HepG2 (cell line): Measurements from ENCODE around the gene NDUFB11. TPM values are rescaled to one million over a fixed set of nuclear protein-coding genes. Genes with fewer than 3 reads are reported as not detected.

ENCODE experiments used
- ATAC-seq: fragments of 200-7000 bp; cut with Tn5 transposase; 3 replicates; pipeline ENCODE4 v1.9.1; 2020; ENCODE audit warnings: mild to moderate bottlenecking, moderate library complexity
- BruUV-seq: library from RNA; stranded (reverse); fragments of 400-500 nt; replicated peaks from 2 replicates; lab custom pipeline; 2021; lab: Mats Ljungman, UMichigan
- CTCF ChIA-PET: fragments of 300-600 bp; formaldehyde crosslinking; extraction: SDS; loops from one replicate; lab custom pipeline; 2021; ENCODE audit warnings: low total read pairs, inconsistent platforms, low intra/inter-chr PET ratio; lab: Yijun Ruan, JAX
- POLR2A ChIA-PET: fragments of 350-600 bp; sonication (Branson Sonifier 250); formaldehyde crosslinking; loops from one replicate; lab custom pipeline; 2020; ENCODE audit warnings: antibody characterized with exemption, inconsistent platforms; lab: Yijun Ruan, JAX
- DNase-seq: peaks from one replicate; pipeline ENCODE4 v3.0.0-alpha.2; 2015; ENCODE audit warnings: low spot score
- FAIRE-seq: peaks from 3 replicates; lab custom pipeline; 2011; peaks lifted over from hg19 to GRCh38; lab: Jason Lieb, UNC
- H2AFZ ChIP-seq: one replicate; pipeline ENCODE4 v1.6.1; 2011; ENCODE audit warnings: low read length, inconsistent platforms
- H3K27ac ChIP-seq: fragments of 300-600 bp; 3 replicates; pipeline ENCODE4 v1.8.0; 2011; ENCODE audit warnings: mixed run types, mild to moderate bottlenecking, mixed read lengths, low read length, inconsistent platforms; ENCODE audit not compliant: insufficient read depth; ENCODE audit errors: extremely low read length
- H3K27me3 ChIP-seq, 2 experiments: fragments of 200-600 bp in 1 of 2; 2 replicates in 1 of 2; 3 replicates in 1 of 2; pipeline versions ENCODE4 v1.6.0 to v1.8.0; 2011; ENCODE audit warnings: low read length in 2 of 2, mild to moderate bottlenecking in 2 of 2, moderate library complexity in 2 of 2, inconsistent platforms in 1 of 2; ENCODE audit not compliant: insufficient read depth in 2 of 2, control insufficient read depth in 1 of 2
- H3K36me3 ChIP-seq, 2 experiments: fragments of 200-600 bp in 1 of 2; replicated peaks in 1 of 2; 2 replicates in 1 of 2; 3 replicates in 1 of 2; pipeline versions ENCODE4 v1.5.1 to v1.8.0; 2011; ENCODE audit warnings: low read length in 2 of 2, inconsistent platforms in 1 of 2; ENCODE audit not compliant: insufficient read depth in 2 of 2, control insufficient read depth in 1 of 2
- H3K4me1 ChIP-seq: 2 replicates; pipeline ENCODE4 v1.5.1; 2012; ENCODE audit warnings: low read length, inconsistent platforms; ENCODE audit not compliant: insufficient read depth
- H3K4me2 ChIP-seq: 2 replicates; pipeline ENCODE4 v1.6.0; 2011; ENCODE audit warnings: low read depth, low read length, inconsistent platforms
- H3K4me3 ChIP-seq, 3 experiments: fragments of 200-600 bp in 1 of 3; sonication (generic), shearing (Covaris generic) in 1 of 3; replicated peaks in 1 of 3; 2 replicates each; pipeline ENCODE4 v1.5.1; 2011 to 2016; ENCODE audit warnings: low read length in 3 of 3, inconsistent platforms in 2 of 3, low read depth in 2 of 3, mild to moderate bottlenecking in 2 of 3, control low read depth in 1 of 3, mixed read lengths in 1 of 3; ENCODE audit not compliant: insufficient read depth in 1 of 3
- H3K79me2 ChIP-seq: one replicate; pipeline ENCODE4 v1.6.1; 2011; ENCODE audit warnings: low read length, inconsistent platforms; ENCODE audit not compliant: insufficient read depth
- H3K9ac ChIP-seq: 2 replicates; pipeline ENCODE4 v1.6.0; 2011; ENCODE audit warnings: mild to moderate bottlenecking, low read depth, low read length, inconsistent platforms; ENCODE audit not compliant: insufficient read depth
- H3K9me3 ChIP-seq: 2 replicates; pipeline ENCODE4 v1.5.1; 2012; ENCODE audit warnings: mild to moderate bottlenecking, low read length
- H4K20me1 ChIP-seq: 2 replicates; pipeline ENCODE4 v1.6.0; 2011; ENCODE audit warnings: inconsistent platforms, mild to moderate bottlenecking, low read length, moderate library complexity; ENCODE audit not compliant: insufficient read depth
- HDAC2 ChIP-seq: sonication (generic); formaldehyde crosslinking; IDR thresholded peaks from 2 replicates; pipeline ENCODE4 v1.4.0; 2020; ENCODE audit warnings: missing genetic modification reagents
- MAX ChIP-seq: IDR thresholded peaks from 2 replicates; pipeline ENCODE4 v1.6.1; 2012; ENCODE audit warnings: inconsistent platforms
- MYPOP ChIP-seq: sonication (generic); formaldehyde crosslinking; IDR thresholded peaks from 2 replicates; pipeline ENCODE4 v1.8.1; 2023; ENCODE audit warnings: mild to moderate bottlenecking, moderate library complexity, missing genetic modification reagents
- POLR2G ChIP-seq: fragments of 200-400 bp; formaldehyde crosslinking; IDR thresholded peaks from 2 replicates; pipeline ENCODE4 v1.6.1; 2018; ENCODE audit warnings: mild to moderate bottlenecking, low read depth, low read length, moderate library complexity
- THYN1 ChIP-seq: sonication (generic); formaldehyde crosslinking; IDR thresholded peaks from 2 replicates; pipeline ENCODE4 v1.8.1; 2023; ENCODE audit warnings: low read depth, mild to moderate bottlenecking, moderate library complexity, missing genetic modification reagents, borderline replicate concordance
- TRAFD1 ChIP-seq: sonication (generic); formaldehyde crosslinking; IDR thresholded peaks from 2 replicates; pipeline ENCODE4 v1.5.1; 2020; ENCODE audit warnings: missing genetic modification reagents, mild to moderate bottlenecking, borderline replicate concordance
- ZBTB4 ChIP-seq: sonication (generic); formaldehyde crosslinking; IDR thresholded peaks from 2 replicates; pipeline ENCODE4 v1.4.0; 2020; ENCODE audit warnings: missing genetic modification reagents, mild to moderate bottlenecking, borderline replicate concordance
- WGBS: methylation state at CpG from one replicate; pipeline ENCODE4 v1.1.6; 2017; ENCODE audit warnings: low lambda C conversion rate; 5-methylcytosine and 5-hydroxymethylcytosine counted together
- in situ Hi-C: cut with HindIII; loops from 2 replicates; pipeline ENCODE4 v1.10.0; 2017; ENCODE audit warnings: low pct_unique_long_range_greater_than_20kb; ENCODE audit not compliant: extremely low pct_ligation_motif_present
- intact Hi-C: fragments of 100-400 bp; cut with micrococcal nuclease; formaldehyde crosslinking; loops from one replicate; pipeline ENCODE4 v1.10.0; 2022; ENCODE audit not compliant: unreplicated experiment
- polyA plus RNA-seq, 8 experiments: library from polyadenylated mRNA; depleted of rRNA in 3 of 8; stranded (reverse) in 7 of 8; unstranded in 1 of 8; fragments of >200 nt; fragmentation: Illumina TruSeq in 4 of 8; extraction: Trizol in 4 of 8; gene quantifications; 2 replicates each; pipeline versions ENCODE4 v1.2.1 to v1.2.3, GENCODE V29; 2011 to 2016; ENCODE audit warnings: low read depth in 4 of 8, missing spikeins in 1 of 8, mixed read lengths in 1 of 8; ENCODE audit not compliant: insufficient read depth in 1 of 8
- total RNA-seq, 5 experiments: library from RNA; depleted of rRNA; stranded (reverse); fragments of >200 nt; fragmentation: Illumina TruSeq; extraction: Trizol; gene quantifications; 2 replicates each; pipeline ENCODE4 v1.2.3, GENCODE V29; 2016; ENCODE audit warnings: low read depth in 1 of 5
- TF ChIP-seq, protein P1 (sequence below): IDR thresholded peaks from 2 replicates; pipeline ENCODE4 v1.6.1; 2016; ENCODE audit warnings: mild to moderate bottlenecking, missing biosample characterization, missing genetic modification reagents

The NDUFB11 gene
- total and polyA plus RNA-seq, 2 of the 13 experiments (the other 11 are each of a cell fraction or from before 2014, with no cell fraction given), result 46.6 to 100 TPM

DNA sequence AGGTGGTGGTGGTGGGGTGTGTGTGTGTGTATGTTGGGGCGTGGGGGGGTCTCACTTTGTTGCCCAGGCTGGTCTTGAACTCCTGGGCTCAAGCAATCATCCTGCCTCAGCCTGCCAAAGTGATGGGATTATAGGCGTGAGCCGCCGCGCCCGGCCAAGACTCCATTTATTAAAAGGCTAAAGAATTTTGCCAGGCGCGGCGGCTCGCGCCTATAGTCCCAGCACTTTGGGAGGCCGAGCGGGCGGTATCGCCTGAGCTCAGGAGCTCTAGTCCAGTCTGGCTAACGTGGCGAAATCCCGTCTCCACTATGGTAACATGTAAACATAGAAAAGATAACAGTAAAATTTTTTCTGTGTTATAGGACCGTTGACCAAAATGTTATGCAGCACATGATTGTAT is 45.4 kb upstream of the NDUFB11 start:
- Histone ChIP-seq H3K9me3 (no peaks in the 10 kb centered on the region), H3K27ac (no peak overlapping the region), H4K20me1 (no peaks in the 10 kb centered on the region)

More for the DNA sequence above, 45.4 kb upstream of the NDUFB11 start:
- peaks cover 11% of the 10 kb centered on the region for H3K79me2 ChIP-seq
- TF ChIP-seq MAX (no peak), THYN1 (CRISPR knock-in tag) (no peak), TRAFD1 (CRISPR knock-in tag) (no peak), MYPOP (no peak), ZBTB4 (CRISPR knock-in tag) (no peak), HDAC2 (CRISPR knock-in tag) (no peak), POLR2G (no peak)
- TF ChIP-seq, protein P1, sequence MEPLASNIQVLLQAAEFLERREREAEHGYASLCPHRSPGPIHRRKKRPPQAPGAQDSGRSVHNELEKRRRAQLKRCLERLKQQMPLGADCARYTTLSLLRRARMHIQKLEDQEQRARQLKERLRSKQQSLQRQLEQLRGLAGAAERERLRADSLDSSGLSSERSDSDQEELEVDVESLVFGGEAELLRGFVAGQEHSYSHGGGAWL (CRISPR knock-in tag), result no peak
- TF ChIP-seq, all 625 proteins: peak for 0
- Histone ChIP-seq H2AFZ (no peak overlapping the region), H3K4me3 (no peak overlapping the region), H3K4me1 (peaks cover 19% of the 10 kb centered on the region), H3K4me2 (no peak overlapping the region), H3K27me3 (no peaks in the 10 kb centered on the region; a peak in 1 of 5 replicates), H3K36me3 (peaks cover 0 to 2% of the 10 kb centered on the region in 2 experiments; a peak in 2 of 5 replicates), H3K9ac (no peak overlapping the region)
- 95% methylated on average over 13 of the region's 19 CpGs for WGBS
- DNase-seq (no peak), FAIRE-seq (no peak), ATAC-seq (no peak)
- ChIA-PET CTCF (no interaction called here), POLR2A (interaction anchor here (1.6 to 2.8 kb wide), 4 partner anchors 28 to 60 kb away, joined by 5 to 17 read pairs (median 11); partner anchors contain the start of genes NDUFB11, RBM10 and USP11)
- no TSS peak for BruUV-seq
- in situ Hi-C loops (loop anchor here (5.0 kb wide), 2 partner anchors 197 to 332 kb away; no protein-coding TSS in a partner anchor), intact Hi-C loops (no loop called here)
